A673 (cell line): ENCODE data around the gene POLD4. TPM values are rescaled to one million over a fixed set of nuclear protein-coding genes. Genes with fewer than 3 reads are reported as not detected.
A peak's percentile ranks its signal among the peaks of the same experiment; 100 is the strongest.

Experiments
- BruUV-seq: library from RNA; stranded (reverse); fragments of 400-500 nt; replicated peaks from 2 replicates; lab custom pipeline; 2021; lab: Mats Ljungman, UMichigan
- CTCF ChIA-PET: fragments of 300-600 bp; sonication (Branson Sonifier 250); formaldehyde crosslinking; loops from one replicate; lab custom pipeline; 2022; ENCODE audit warnings: antibody characterized with exemption; lab: Charles Lee
- POLR2A ChIA-PET: fragments of 300-600 bp; sonication (Branson Sonifier 250); formaldehyde crosslinking; loops from one replicate; lab custom pipeline; 2022; ENCODE audit warnings: antibody characterized with exemption; ENCODE audit not compliant: low non-redundant PET; lab: Charles Lee
- DNase-seq: peaks from one replicate; pipeline ENCODE4 v3.0.0-alpha.2; 2015; ENCODE audit warnings: low spot score
- H3K27ac ChIP-seq: fragments of 200-600 bp; sonication (generic); 2 replicates; pipeline ENCODE4 v1.5.1; 2016; ENCODE audit warnings: mixed run types, low read depth, mild to moderate bottlenecking, mixed read lengths, antibody characterized with exemption, low read length; ENCODE audit not compliant: poor library complexity, severe bottlenecking
- H3K27me3 ChIP-seq: fragments of 200-600 bp; sonication (generic); replicated peaks from 2 replicates; pipeline ENCODE4 v1.6.1; 2017; ENCODE audit warnings: mixed run types, low read depth, mild to moderate bottlenecking, mixed read lengths, antibody characterized with exemption, low read length; ENCODE audit not compliant: insufficient read depth, poor library complexity
- H3K36me3 ChIP-seq: fragments of 200-600 bp; sonication (generic); 2 replicates; pipeline ENCODE4 v1.6.1; 2016; ENCODE audit warnings: mixed run types, mild to moderate bottlenecking, mixed read lengths, antibody characterized with exemption, low read length; ENCODE audit not compliant: insufficient read depth, poor library complexity, severe bottlenecking
- H3K4me1 ChIP-seq: fragments of 200-600 bp; sonication (generic); 2 replicates; pipeline ENCODE4 v1.6.1; 2017; ENCODE audit warnings: mixed run types, mild to moderate bottlenecking, mixed read lengths, antibody characterized with exemption, low read length; ENCODE audit not compliant: insufficient read depth, poor library complexity, severe bottlenecking
- H3K4me3 ChIP-seq: fragments of 200-600 bp; sonication (generic); 2 replicates; pipeline ENCODE4 v1.5.1; 2016; ENCODE audit warnings: low read depth, mixed run types, mild to moderate bottlenecking, mixed read lengths, low read length; ENCODE audit not compliant: poor library complexity, severe bottlenecking
- H3K9me3 ChIP-seq: fragments of 200-600 bp; sonication (generic); 2 replicates; pipeline ENCODE4 v1.6.1; 2016; ENCODE audit warnings: mixed run types, low read depth, mild to moderate bottlenecking, mixed read lengths, antibody characterized with exemption, low read length; ENCODE audit not compliant: poor library complexity, severe bottlenecking
- CTCF ChIP-seq: fragments of 300-800, 200-600 bp; sonication (generic); conservative IDR thresholded peaks from 2 replicates; pipeline ENCODE4 v1.5.1; 2017; ENCODE audit warnings: low read depth, mild to moderate bottlenecking, antibody characterized with exemption, low read length, moderate library complexity, mixed read lengths
- EZH2 ChIP-seq: fragments of 200-600 bp; sonication (generic); IDR thresholded peaks from 2 replicates; pipeline ENCODE4 v1.6.1; 2017; ENCODE audit warnings: borderline replicate concordance, low read depth, mild to moderate bottlenecking, mixed read lengths, antibody characterized with exemption, low read length; ENCODE audit not compliant: poor library complexity, severe bottlenecking
- intact Hi-C: fragments of 100-400 bp; cut with micrococcal nuclease; formaldehyde crosslinking; loops from one replicate; pipeline ENCODE4 v1.10.0; 2022; ENCODE audit not compliant: unreplicated experiment
- total RNA-seq: library from RNA; stranded (reverse); gene quantifications from 2 replicates; pipeline ENCODE4 v1.2.3, GENCODE V29; 2021

Gene POLD4
- total RNA-seq, 1 experiment from 2014 or later = 13.2 TPM

- Histone ChIP-seq H3K27ac (peak overlapping the region; percentile 72), H3K27me3 (no peaks in the 10 kb centered on the region), H3K36me3 (peaks cover 36% of the 10 kb centered on the region), H3K4me1 (peaks cover 10% of the 10 kb centered on the region), H3K4me3 (peak overlapping the region; percentile 60), H3K9me3 (no peaks in the 10 kb centered on the region)
- POLR2A ChIA-PET = no interaction called here
- no peak for TF ChIP-seq EZH2
- no peak for TF ChIP-seq CTCF
- intact Hi-C loops = no loop called here
- no TSS peak for BruUV-seq
- no peak for DNase-seq
- CTCF ChIA-PET = no interaction called here
Observed at GRCh38 chr11:67303835-67304411, 49.4 kb downstream of the POLD4 start.

DNA sequence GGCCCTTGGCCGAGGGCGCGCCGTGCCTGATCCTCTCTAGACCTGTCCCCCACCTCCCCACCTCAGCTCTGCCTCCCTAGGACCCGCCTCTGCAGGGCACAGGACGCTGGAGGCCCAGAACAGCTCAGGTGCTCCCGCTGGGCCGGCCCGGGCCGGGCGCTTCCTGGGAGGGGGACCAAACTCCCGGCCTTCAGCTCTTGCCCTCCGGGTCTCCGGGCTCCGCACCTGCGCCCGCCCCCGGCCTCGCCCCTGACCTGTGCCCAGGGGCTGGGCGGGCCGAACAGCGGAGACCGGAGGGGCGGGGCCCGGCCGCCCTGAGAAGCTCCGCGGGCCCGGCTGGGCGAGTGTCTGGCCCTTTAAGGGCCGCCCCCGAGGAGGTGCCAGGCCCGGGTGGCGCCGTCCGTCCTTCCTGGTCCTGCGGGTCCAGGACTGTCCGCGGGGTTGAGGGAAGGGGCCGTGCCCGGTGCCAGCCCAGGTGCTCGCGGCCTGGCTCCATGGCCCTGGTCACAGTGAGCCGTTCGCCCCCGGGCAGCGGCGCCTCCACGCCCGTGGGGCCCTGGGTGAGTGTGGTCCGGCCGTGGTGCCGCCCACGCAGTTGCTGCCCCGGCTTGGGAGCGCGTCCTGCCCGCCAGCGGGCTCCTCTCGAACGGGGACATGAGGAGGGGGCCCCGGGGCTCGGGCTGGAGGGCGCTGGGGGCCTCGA, 50.1 kb downstream of the POLD4 start, which contains the start of gene SSH3:
Gene SSH3 (plus strand): TSS at position 399 of the 703 bp plus-strand sequence. CDS start 96 bp downstream, at position 495.
- peaks cover 42% of the 10 kb centered on the region for H3K36me3 ChIP-seq
- peak within 1 kb of the TSS; percentile 72 for H3K27ac ChIP-seq
- H3K4me1 ChIP-seq = peaks cover 10% of the 10 kb centered on the region
- ChIA-PET CTCF (interaction anchor here (1.0 kb wide), 1 partner anchor 42 kb away, joined by 3 read pairs; no protein-coding TSS in a partner anchor), POLR2A (no interaction called here)
- no peak for TF ChIP-seq CTCF
- no peak for TF ChIP-seq EZH2
- H3K4me3 ChIP-seq = peak within 1 kb of the TSS; percentile 60
- peak; percentile 58 for DNase-seq
- intact Hi-C loops = no loop called here
- H3K9me3 ChIP-seq = no peaks in the 10 kb centered on the region
- no peaks in the 10 kb centered on the region for H3K27me3 ChIP-seq
- no TSS peak for BruUV-seq

DNA sequence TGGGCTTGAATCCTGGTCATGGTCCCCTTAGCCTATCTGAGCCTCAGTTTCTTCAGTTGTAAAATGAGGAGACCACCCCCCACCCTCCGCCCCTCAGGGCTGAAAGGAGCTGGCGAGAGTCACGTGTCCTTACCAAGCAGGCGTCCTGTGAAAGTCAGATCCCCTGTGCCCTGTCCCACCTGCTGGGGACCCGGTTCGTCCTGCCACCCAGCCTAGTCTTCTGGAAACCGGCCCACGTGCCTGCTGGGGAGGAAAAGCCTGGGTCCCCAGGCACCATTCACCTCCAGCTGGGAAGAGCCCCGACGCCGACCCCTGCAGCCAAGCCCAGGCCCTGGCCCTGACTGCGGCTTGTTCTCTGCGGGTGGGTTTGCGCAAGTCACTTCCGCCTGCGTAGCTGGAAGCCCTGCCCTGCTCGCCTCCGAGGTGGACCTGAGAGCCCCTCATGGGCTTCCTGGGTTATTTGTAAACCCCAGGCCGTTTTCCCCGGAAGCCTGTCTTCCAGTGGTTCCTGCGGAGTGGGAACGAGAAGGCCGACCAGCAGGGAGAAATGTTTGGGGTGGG, 50.7 kb downstream of the POLD4 start:
- CTCF ChIA-PET = interaction anchor here (1.0 kb wide), 1 partner anchor 41 kb away, joined by 3 read pairs; no protein-coding TSS in a partner anchor
- H3K9me3 ChIP-seq = no peaks in the 10 kb centered on the region
- H3K4me3 ChIP-seq = peak overlapping the region; percentile 60
- TF ChIP-seq EZH2 (no peak), CTCF (no peak)
- no peaks in the 10 kb centered on the region for H3K27me3 ChIP-seq
- H3K4me1 ChIP-seq = peaks cover 10% of the 10 kb centered on the region
- no TSS peak for BruUV-seq
- no peak for DNase-seq
- H3K36me3 ChIP-seq = peaks cover 49% of the 10 kb centered on the region
- peak overlapping the region; percentile 72 for H3K27ac ChIP-seq
- intact Hi-C loops = no loop called here
- POLR2A ChIA-PET = no interaction called here
